DND-41 (cell line): ENCODE measurements around the gene KCNK3.

ENCODE experiments used
- EZH2 ChIP-seq: IDR thresholded peaks from 3 replicates; pipeline ENCODE4 v1.6.1; 2012; ENCODE audit warnings: borderline replicate concordance, low read depth, mild to moderate bottlenecking, moderate library complexity, low read length, inconsistent platforms; ENCODE audit not compliant: severe bottlenecking
- TF ChIP-seq, protein P1 (sequence below): IDR thresholded peaks from 2 replicates; pipeline ENCODE4 v1.5.1; 2012; ENCODE audit warnings: borderline replicate concordance, low read length, moderate library complexity, mild to moderate bottlenecking; ENCODE audit not compliant: poor library complexity, severe bottlenecking; ENCODE audit errors: extremely low read depth

DNA sequence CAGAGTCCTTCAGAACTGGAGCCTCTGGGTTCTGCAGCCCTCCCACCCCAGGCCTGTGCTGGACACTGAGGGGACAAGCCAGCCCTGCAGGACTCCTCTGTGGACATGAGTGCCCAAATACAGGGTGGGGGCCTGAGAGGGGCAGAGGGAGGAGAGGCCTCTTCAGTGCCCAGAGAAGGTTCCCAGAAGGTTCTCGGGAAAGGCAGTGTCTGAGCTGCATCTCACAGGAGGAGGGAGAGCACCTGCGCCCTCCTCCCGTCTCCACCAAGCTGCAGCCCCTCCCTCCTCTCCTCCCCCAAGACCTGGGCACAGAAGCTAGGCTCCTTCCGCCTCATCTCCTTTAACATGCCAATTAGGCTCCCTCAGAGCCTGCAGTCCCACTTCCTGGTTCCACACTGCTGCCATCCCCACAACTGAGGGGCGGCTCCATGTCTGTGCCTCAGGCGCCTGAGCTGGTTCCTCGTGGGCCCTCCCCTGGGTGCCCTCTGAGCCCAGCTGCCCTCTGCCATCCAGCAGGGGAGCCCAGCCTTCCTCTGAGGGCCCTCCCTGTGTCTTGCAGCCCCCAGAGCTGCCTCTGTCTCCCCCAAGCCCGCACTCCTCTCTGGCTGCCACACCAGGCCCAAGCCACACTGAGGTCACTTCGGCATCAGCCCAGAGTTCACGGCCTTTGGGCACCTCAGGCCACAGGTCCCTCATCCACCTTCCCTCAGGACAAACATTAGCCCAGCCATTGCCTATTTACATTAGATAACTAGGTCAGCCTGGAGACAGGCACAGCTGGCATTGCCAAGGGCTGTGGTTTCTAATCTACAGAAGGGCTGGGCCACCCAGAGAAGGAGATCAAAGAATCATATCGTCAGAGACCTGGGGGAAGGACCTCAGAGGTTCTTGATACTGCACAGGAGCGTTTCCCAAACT is 28.9 kb downstream of the KCNK3 start:
- TF ChIP-seq, protein P1, sequence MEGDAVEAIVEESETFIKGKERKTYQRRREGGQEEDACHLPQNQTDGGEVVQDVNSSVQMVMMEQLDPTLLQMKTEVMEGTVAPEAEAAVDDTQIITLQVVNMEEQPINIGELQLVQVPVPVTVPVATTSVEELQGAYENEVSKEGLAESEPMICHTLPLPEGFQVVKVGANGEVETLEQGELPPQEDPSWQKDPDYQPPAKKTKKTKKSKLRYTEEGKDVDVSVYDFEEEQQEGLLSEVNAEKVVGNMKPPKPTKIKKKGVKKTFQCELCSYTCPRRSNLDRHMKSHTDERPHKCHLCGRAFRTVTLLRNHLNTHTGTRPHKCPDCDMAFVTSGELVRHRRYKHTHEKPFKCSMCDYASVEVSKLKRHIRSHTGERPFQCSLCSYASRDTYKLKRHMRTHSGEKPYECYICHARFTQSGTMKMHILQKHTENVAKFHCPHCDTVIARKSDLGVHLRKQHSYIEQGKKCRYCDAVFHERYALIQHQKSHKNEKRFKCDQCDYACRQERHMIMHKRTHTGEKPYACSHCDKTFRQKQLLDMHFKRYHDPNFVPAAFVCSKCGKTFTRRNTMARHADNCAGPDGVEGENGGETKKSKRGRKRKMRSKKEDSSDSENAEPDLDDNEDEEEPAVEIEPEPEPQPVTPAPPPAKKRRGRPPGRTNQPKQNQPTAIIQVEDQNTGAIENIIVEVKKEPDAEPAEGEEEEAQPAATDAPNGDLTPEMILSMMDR, result no peak
- TF ChIP-seq EZH2, result no peak
